HG02885 (cell line): ENCODE data around the gene GALNT14.

Experiments
- ATAC-seq: cut with Tn5 transposase; IDR thresholded peaks from one replicate; pipeline ENCODE4 v1.9.1; 2021; ENCODE audit warnings: mild to moderate bottlenecking; ENCODE audit not compliant: unreplicated experiment, poor library complexity

GALNT14 gene

GRCh38 chr2:31088504-31089195 is 49.6 kb downstream of the GALNT14 start:
- no peak for ATAC-seq

- ATAC-seq: no peak
Measured at GRCh38 chr2:31087491-31087890, 50.7 kb downstream of the GALNT14 start.

- no peak for ATAC-seq
Measured at GRCh38 chr2:31086590-31086989, 51.6 kb downstream of the GALNT14 start.

GRCh38 chr2:31083234-31083993 is 54.8 kb downstream of the GALNT14 start:
- ATAC-seq: no peak

- ATAC-seq: no peak
Measured at GRCh38 chr2:31082002-31082401, 56.2 kb downstream of the GALNT14 start.

GRCh38 chr2:31081492-31081891 is 56.7 kb downstream of the GALNT14 start:
- no peak for ATAC-seq

- ATAC-seq: no peak
Measured at GRCh38 chr2:31080361-31080760, 57.9 kb downstream of the GALNT14 start.

- ATAC-seq: no peak
Measured at GRCh38 chr2:31079665-31080064, 58.6 kb downstream of the GALNT14 start.

- ATAC-seq: no peak
Measured at GRCh38 chr2:31078579-31079105, 59.6 kb downstream of the GALNT14 start.

GRCh38 chr2:31078011-31078410 is 60.2 kb downstream of the GALNT14 start:
- ATAC-seq: no peak

GRCh38 chr2:31075941-31076590 is 62.2 kb downstream of the GALNT14 start:
- no peak for ATAC-seq

- ATAC-seq: no peak
Measured at GRCh38 chr2:31075431-31075830, 62.8 kb downstream of the GALNT14 start.

- no peak for ATAC-seq
Measured at GRCh38 chr2:31071741-31072140, 66.5 kb downstream of the GALNT14 start.

- no peak for ATAC-seq
Measured at GRCh38 chr2:31070339-31071125, 67.7 kb downstream of the GALNT14 start.

GRCh38 chr2:31069643-31070325 is 68.5 kb downstream of the GALNT14 start:
- ATAC-seq: no peak

GRCh38 chr2:31067259-31067658 is 71.0 kb downstream of the GALNT14 start:
- ATAC-seq: no peak

- no peak for ATAC-seq
Measured at GRCh38 chr2:31066551-31066950, 71.7 kb downstream of the GALNT14 start.

GRCh38 chr2:31066086-31066485 is 72.2 kb downstream of the GALNT14 start:
- ATAC-seq: no peak

GRCh38 chr2:31065356-31065755 is 72.9 kb downstream of the GALNT14 start:
- ATAC-seq: no peak

GRCh38 chr2:31060397-31060796 is 77.8 kb downstream of the GALNT14 start:
- ATAC-seq: no peak
